ENCODE measurements around the gene ORC6.
A peak's percentile ranks its signal among the peaks of the same experiment; 100 is the strongest.

ORC6 gene

DNA sequence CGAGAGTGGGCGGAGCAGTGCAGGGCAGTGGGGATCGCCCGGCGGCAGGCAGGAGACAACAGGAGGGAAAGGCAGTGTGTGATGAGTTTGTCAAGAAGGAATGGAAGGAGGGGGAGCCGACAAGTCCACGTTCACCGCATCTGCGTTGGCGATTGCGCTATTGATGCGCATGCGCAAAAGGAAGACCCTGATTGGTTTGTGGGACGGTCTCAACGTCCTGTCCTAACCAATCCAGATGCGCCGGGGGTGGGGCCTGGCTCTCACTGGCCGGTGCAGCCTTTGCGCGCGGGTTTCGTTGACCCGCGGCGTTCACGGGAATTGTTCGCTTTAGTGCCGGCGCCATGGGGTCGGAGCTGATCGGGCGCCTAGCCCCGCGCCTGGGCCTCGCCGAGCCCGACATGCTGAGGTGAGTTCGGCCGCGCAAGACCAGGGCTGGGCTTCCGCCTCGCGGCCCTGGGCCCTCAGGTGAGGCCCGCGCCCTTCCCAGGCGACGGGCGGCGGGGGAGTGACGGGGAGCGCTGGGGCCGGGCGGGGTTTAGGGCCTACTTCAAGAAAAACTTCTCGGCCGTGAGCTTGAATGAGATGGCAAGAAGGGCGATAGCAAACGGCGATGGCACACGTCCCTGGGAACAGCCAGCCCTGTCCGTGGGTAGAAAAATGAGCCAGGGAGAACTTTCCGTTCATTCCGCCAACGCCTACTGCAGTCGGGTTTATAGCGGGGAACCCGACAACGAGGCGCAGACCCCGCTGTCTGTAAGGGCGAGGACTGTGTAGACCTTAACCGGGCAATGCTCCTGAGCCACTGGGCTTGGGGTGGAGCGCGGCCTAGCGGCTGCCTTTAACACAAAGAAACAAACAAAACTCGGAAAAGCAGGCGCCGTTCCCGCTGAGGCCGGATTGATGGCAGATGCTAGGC lies at the start of gene ORC6:
ORC6 (plus strand) TSS at position 295 of the 916 bp plus-strand sequence; CDS start at position 342, 47 bp downstream.
- TF ChIP-seq, protein P1, sequence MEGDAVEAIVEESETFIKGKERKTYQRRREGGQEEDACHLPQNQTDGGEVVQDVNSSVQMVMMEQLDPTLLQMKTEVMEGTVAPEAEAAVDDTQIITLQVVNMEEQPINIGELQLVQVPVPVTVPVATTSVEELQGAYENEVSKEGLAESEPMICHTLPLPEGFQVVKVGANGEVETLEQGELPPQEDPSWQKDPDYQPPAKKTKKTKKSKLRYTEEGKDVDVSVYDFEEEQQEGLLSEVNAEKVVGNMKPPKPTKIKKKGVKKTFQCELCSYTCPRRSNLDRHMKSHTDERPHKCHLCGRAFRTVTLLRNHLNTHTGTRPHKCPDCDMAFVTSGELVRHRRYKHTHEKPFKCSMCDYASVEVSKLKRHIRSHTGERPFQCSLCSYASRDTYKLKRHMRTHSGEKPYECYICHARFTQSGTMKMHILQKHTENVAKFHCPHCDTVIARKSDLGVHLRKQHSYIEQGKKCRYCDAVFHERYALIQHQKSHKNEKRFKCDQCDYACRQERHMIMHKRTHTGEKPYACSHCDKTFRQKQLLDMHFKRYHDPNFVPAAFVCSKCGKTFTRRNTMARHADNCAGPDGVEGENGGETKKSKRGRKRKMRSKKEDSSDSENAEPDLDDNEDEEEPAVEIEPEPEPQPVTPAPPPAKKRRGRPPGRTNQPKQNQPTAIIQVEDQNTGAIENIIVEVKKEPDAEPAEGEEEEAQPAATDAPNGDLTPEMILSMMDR (IDR thresholded peaks at IDR 0.05) = peak; percentile 66

DNA sequence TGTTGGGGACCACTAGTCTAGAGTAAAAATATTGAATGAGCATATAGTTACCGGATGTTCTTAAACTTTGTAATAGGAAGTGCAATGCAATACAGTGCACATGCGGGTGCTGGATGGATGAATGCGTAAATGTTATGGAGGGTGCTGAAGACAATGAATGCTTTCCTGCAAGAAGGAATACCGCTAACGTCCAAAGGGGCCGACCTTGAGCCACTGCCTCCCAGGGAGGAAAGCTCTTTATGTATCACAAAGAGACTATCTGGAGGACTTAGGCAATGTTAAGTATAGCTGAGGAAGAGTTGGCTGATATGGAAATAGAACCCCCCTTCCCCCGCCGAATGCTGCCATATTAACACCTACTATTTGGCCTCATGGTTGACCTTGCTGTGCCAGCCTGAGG lies 40.8 kb upstream of the ORC6 start:
- TF ChIP-seq, protein P1 (IDR thresholded peaks at IDR 0.05) = no peak

DNA sequence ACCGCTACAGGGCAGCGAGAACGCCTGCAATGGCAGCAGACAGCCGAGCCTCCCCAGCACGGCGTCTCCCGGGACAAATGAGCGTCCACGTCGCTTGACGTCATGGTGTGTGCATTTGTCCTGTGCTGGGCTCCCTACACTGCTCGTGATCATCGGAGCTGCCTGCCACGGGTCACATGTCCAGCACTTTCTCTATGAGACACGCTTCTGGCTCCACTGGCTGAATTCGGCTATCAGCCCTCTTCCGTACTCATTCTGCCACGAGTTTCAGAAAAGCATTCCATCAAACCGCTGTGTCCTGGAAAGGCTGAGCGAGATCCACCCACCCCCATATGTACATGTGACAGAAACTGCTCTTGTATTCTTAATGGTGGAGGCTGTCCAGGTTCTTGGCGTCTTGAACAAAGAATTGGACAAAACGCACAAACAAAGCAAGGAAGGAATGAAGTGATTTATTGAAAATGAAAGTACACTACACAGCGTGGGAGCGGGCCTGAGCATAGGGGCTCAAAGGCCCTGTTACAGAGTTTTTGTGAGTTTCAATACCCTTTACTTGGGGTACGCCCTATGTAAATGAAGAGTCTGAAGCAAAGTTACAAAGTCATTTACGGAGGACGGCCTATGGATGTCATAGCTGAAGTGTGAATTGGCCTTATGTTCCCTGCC lies 39.7 kb upstream of the ORC6 start:
- TF ChIP-seq, protein P1 (IDR thresholded peaks at IDR 0.05) = no peak

DNA sequence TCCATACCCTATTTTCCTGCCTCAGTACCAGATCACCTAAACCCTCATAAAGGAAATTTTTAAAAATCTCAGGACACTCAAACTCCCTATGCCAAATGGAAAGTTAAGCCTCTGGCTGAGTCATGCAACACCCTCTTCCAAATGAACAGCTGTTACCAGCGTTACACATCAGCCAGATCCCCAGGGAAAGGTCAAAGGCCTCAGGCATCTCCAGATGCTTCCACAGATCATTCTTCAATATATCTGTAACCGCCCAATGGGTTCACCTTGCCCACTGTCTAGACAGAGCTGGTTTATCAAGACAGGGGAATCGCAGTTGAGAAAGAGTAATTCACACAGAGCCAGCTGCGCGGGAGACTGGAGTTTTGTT lies 39.2 kb upstream of the ORC6 start:
- TF ChIP-seq, protein P1 (IDR thresholded peaks at IDR 0.05) = no peak

DNA sequence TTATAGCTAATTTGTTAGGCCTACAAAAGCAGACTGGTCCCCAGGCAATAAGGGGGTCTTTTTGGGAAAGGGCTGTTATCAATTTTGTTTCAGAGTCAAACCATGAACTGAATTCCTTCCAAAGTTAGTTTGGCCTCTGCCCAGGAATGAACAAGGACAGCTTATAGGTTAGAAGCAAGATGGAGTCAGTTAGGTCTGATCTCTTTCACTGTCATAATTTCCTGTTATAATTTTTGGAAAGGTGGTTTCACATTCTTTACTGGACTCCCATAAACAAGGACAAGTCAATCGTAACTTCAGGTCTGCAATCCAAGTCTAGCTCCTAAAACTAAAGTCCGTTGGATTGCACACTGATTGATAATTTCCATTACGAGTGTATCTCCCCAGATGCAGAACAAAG lies 38.2 kb upstream of the ORC6 start:
- TF ChIP-seq, protein P1 (IDR thresholded peaks at IDR 0.05) = no peak

- TF ChIP-seq, protein P1 (IDR thresholded peaks at IDR 0.05) = no peak
Measured at GRCh38 chr16:46658925-46659324, 30.5 kb upstream of the ORC6 start.

GRCh38 chr16:46662123-46662522 lies 27.3 kb upstream of the ORC6 start:
- TF ChIP-seq, protein P1 (IDR thresholded peaks at IDR 0.05) = no peak

Data from LNCAP (cell line).